Left ventricle myocardium inferior (tissue), 1 donor: Measurements from ENCODE around the gene RPS6KA5. TPM values are rescaled to one million over a fixed set of nuclear protein-coding genes. Genes with fewer than 3 reads are reported as not detected.
"Not testable (repeated sequence)": the region's sequence is repeated elsewhere in the genome, so short reads cannot be mapped to it uniquely, and the experiment has no call there.

Source experiments
- DNase-seq: peaks from one replicate; pipeline ENCODE4 v3.0.0-alpha.2; 2020
- H3K27ac ChIP-seq: fragments of 200-600 bp; replicated peaks from 2 replicates; pipeline ENCODE4 v1.8.0; 2021
- H3K27me3 ChIP-seq: fragments of 200-600 bp; 2 replicates; pipeline ENCODE4 v1.8.0; 2021; ENCODE audit warnings: low read depth
- H3K36me3 ChIP-seq: fragments of 200-600 bp; 2 replicates; pipeline ENCODE4 v1.8.0; 2021
- H3K4me1 ChIP-seq: fragments of 200-600 bp; 2 replicates; pipeline ENCODE4 v1.8.0; 2021
- H3K4me3 ChIP-seq: fragments of 200-600 bp; 2 replicates; pipeline ENCODE4 v1.8.0; 2021; ENCODE audit warnings: mild to moderate bottlenecking, moderate library complexity
- H3K9me3 ChIP-seq: fragments of 200-600 bp; replicated peaks from 2 replicates; pipeline ENCODE4 v1.8.0; 2021
- intact Hi-C: fragments of 100-400 bp; cut with micrococcal nuclease; formaldehyde crosslinking; loops from one replicate; pipeline ENCODE4 v1.11.0; 2022
- total RNA-seq: library from RNA; stranded (reverse); fragmentation: NEBNext Ultra II Directional; extraction: Animal tissue kit (Norgen Biotek cat#: 25700); gene quantifications from one replicate; pipeline ENCODE4 v1.2.1, GENCODE V29; 2021
- TF ChIP-seq, protein P1 (sequence below): fragments of 200-600 bp; IDR thresholded peaks from 2 replicates; pipeline ENCODE4 v1.8.0; 2021; ENCODE audit warnings: antibody characterized with exemption, mild to moderate bottlenecking, borderline replicate concordance
- donor health status: DM: no; HTN: yes; CAD: no; lungs with severe emphysema.

RPS6KA5 gene
- total RNA-seq, 1 donor from 2014 or later = 6.4 TPM

DNA sequence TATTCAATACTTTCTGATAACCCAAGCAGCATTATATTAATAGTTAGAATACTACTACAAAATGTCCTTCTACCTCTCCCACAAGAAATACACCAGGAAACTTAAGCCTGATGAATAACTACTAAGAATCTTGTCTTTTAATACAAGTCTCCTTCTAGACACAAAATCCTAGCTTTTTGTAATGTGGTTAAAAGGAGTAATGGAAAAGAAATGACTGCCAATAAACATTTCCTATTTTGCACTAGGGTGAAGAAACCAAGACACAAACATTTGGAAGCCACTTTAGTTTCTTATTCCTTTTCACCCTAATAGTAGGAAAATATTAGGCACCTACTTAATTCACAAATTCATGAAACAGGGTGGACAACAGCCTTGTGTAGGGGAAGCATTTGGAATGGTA is 192.9 kb downstream of the RPS6KA5 start:
- intact Hi-C loops = no loop called here
- Histone ChIP-seq H3K4me3 (no peak overlapping the region), H3K9me3 (no peaks in the 10 kb centered on the region), H3K36me3 (no peaks in the 10 kb centered on the region), H3K27ac (peak overlapping the region; percentile 70), H3K27me3 (no peaks in the 10 kb centered on the region), H3K4me1 (peaks cover 44% of the 10 kb centered on the region)
- TF ChIP-seq, protein P1, sequence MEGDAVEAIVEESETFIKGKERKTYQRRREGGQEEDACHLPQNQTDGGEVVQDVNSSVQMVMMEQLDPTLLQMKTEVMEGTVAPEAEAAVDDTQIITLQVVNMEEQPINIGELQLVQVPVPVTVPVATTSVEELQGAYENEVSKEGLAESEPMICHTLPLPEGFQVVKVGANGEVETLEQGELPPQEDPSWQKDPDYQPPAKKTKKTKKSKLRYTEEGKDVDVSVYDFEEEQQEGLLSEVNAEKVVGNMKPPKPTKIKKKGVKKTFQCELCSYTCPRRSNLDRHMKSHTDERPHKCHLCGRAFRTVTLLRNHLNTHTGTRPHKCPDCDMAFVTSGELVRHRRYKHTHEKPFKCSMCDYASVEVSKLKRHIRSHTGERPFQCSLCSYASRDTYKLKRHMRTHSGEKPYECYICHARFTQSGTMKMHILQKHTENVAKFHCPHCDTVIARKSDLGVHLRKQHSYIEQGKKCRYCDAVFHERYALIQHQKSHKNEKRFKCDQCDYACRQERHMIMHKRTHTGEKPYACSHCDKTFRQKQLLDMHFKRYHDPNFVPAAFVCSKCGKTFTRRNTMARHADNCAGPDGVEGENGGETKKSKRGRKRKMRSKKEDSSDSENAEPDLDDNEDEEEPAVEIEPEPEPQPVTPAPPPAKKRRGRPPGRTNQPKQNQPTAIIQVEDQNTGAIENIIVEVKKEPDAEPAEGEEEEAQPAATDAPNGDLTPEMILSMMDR = no peak
- DNase-seq = no peak

DNA sequence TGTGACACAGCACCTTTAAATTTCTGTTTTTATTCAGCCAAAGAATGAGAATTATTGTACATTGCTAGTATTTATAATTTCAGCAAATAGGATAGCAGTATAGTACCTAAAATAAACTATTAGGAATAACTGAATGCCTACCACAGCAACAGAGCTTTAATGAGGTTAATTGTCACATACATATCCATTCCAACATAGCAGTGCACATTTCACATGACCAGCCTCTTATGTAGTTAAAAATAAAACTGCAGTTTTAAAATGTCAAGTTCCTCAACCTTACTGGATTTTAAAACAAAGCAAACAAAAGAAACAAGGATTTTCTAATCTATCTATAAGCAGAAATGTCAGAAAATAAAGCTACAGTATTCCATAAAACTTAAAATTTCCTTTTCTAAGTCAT is 193.6 kb downstream of the RPS6KA5 start:
- TF ChIP-seq, protein P1 = no peak
- H3K9me3 ChIP-seq = no peaks in the 10 kb centered on the region
- peak overlapping the region; percentile 70 for H3K27ac ChIP-seq
- DNase-seq = no peak
- H3K4me1 ChIP-seq = peaks cover 40% of the 10 kb centered on the region
- H3K4me3 ChIP-seq = peak overlapping the region; percentile 18
- H3K27me3 ChIP-seq = no peaks in the 10 kb centered on the region
- intact Hi-C loops = no loop called here
- H3K36me3 ChIP-seq = no peaks in the 10 kb centered on the region

DNA sequence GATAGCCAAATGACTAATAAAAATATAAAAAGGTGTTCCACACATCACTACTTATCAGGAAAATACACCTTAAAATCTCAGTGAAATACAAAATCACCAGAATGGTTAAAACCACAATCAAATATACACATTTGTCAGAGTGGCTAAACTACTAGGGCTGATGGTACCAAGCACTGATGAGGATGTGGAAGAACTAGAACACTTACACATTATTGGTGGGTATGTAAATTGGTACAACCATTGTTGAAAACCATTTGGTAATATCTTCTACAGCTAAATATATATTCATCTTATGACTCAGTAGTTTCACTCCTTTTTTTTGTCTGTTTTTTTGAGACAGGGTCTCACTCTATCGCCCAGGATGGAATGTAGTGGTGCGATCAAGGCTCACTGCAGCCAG is 195.7 kb downstream of the RPS6KA5 start:
- intact Hi-C loops = no loop called here

DNA sequence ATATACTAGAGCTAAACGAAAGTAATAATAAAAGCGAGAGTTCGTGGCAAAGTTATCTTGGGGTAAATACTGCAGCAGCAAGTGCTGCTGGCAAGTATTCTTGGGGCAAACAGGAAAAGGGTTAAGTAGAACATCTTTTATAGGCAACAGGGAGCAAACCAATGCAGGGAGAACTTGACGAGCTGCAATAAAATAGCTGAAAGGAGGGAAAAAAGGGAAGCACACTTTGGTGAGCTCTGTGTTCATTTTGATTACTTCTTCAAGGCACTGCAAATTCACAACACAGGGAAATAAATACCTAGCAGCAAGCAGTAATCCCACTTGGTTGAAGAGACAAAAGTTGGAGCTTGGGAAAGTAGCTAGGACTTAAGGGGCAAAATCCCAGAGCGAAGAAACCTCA is 201.9 kb downstream of the RPS6KA5 start:
- Histone ChIP-seq H3K9me3 (no peaks in the 10 kb centered on the region), H3K4me1 (peaks cover 7% of the 10 kb centered on the region), H3K27ac (no peak overlapping the region), H3K36me3 (no peaks in the 10 kb centered on the region), H3K27me3 (no peaks in the 10 kb centered on the region), H3K4me3 (no peak overlapping the region)
- TF ChIP-seq, protein P1 = no peak
- DNase-seq = no peak
- intact Hi-C loops = no loop called here

More for the DNA sequence above, 195.7 kb downstream of the RPS6KA5 start:
- no peak for DNase-seq
- H3K4me1 ChIP-seq = peaks cover 24% of the 10 kb centered on the region
- no peak overlapping the region for H3K27ac ChIP-seq
- no peaks in the 10 kb centered on the region for H3K36me3 ChIP-seq
- no peak overlapping the region for H3K4me3 ChIP-seq
- no peaks in the 10 kb centered on the region for H3K9me3 ChIP-seq
- TF ChIP-seq, protein P1 = no peak
- no peaks in the 10 kb centered on the region for H3K27me3 ChIP-seq

DNA sequence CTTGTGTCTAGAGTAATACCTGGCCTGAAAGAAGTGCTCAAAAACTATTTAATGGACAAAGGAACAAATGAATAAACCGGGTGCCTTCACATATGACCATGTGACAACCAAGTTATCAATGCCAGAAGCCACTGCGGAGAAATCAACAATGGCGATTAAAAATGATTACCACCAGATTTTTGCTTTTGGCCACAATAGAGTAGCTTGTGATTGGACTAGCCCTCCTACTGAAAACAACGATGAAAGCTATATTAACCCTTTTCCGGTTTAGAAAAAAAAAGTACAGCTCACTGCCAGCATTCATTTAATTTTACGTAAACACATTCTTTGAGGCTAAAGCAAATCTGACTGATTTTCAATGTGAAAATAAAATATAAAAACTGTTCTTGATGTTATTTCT is 202.6 kb downstream of the RPS6KA5 start:
- no peak overlapping the region for H3K4me3 ChIP-seq
- TF ChIP-seq, protein P1 = no peak
- intact Hi-C loops = no loop called here

DNA sequence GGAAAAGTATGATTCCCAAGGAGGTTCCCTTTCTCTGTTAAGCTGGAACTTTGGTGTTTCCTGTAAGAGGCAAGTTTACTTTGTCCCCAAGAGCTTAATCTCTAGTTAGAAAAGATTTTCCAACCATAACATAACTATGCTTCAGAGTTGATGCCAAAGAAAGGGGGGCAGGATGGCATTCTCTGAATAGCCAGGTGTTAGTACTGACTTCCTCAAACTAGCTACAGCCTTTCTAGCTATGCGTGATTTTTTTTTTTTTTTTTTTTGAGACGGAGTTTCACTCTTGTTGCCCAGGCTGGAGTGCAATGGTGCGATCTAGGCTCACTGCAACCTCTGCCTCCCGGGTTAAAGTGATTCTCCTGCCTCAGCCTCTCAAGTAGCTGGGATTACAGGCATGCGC is 204.3 kb downstream of the RPS6KA5 start:
- H3K36me3 ChIP-seq, H3K27me3 ChIP-seq, H3K27ac ChIP-seq, DNase-seq, intact Hi-C loops, H3K9me3 ChIP-seq, H3K4me3 ChIP-seq: not testable (repeated sequence)
- H3K4me1 ChIP-seq = peaks cover 18% of the 10 kb centered on the region

More for the DNA sequence above, 202.6 kb downstream of the RPS6KA5 start:
- Histone ChIP-seq H3K9me3 (no peaks in the 10 kb centered on the region), H3K4me1 (peaks cover 7% of the 10 kb centered on the region), H3K27ac (no peak overlapping the region), H3K27me3 (no peaks in the 10 kb centered on the region), H3K36me3 (no peaks in the 10 kb centered on the region)
- no peak for DNase-seq
